Fibroblast of skin of back (primary cell): Measurements from ENCODE around the gene FOLR2.

Source experiments
- DNase-seq: peaks from one replicate; pipeline ENCODE4 v3.0.0-alpha.2; 2013

The FOLR2 gene

DNA sequence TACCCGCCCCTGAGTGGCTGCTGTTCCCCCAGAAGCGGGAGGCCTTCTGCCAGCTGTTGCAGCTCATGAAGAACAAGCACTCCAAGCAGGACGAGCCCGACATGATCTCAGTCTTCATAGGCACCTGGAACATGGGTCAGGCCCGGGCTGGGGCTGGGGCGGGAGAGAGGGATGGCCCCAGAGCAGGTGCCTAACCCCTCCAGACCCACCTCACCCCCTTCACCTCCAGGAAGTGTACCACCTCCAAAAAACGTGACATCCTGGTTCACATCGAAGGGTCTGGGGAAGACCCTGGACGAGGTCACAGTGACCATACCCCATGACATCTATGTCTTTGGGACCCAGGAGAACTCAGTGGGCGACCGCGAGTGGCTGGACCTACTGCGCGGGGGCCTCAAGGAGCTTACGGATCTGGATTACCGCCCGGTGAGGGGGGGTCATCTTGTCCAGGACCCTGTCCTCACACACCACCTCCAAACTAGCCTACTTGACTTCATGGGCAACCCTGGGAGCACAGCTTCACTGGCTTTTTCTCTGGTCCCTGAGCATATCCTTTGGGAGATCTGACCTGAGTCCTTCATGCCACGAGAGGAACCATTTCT lies 14.3 kb downstream of the FOLR2 start:
- DNase-seq, result no peak

DNA sequence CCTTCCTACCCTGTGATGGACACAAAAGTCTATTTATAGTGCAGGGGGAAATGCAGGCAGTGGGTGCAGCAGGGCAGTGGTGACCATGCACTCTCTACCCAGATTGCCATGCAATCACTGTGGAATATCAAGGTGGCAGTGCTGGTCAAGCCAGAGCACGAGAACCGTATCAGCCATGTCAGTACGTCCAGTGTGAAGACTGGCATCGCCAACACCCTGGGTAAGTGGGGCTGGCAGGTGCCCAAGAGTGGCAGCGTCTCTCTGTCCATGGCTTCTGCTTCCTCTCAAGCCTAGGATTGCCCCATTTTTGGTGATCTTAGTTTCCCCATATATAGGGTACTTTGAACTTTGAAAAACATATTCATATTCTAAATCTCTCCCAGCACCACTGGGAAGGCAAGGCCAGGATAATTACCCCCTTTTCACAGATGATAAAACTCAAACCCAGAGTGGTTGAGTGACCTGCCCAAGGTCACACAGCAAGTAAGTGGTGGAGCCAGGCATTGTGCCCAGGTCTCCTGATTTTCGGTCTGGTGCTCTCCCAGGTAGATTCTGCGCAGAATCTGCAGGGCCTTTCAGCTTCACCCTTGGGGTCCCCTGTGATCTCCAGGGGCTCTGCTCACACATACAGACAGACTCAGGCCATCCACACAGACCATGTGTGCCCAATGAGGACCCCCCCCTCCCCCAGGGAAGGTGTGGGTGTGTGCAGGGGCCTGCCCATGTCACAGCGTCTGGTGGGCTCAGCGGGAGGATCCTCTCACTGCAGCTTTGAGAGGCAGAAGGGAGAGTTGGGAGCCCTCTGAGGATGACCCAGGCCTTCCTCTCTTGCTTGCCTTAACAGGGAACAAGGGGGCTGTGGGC lies 15.0 kb downstream of the FOLR2 start:
- DNase-seq, result no peak

DNA sequence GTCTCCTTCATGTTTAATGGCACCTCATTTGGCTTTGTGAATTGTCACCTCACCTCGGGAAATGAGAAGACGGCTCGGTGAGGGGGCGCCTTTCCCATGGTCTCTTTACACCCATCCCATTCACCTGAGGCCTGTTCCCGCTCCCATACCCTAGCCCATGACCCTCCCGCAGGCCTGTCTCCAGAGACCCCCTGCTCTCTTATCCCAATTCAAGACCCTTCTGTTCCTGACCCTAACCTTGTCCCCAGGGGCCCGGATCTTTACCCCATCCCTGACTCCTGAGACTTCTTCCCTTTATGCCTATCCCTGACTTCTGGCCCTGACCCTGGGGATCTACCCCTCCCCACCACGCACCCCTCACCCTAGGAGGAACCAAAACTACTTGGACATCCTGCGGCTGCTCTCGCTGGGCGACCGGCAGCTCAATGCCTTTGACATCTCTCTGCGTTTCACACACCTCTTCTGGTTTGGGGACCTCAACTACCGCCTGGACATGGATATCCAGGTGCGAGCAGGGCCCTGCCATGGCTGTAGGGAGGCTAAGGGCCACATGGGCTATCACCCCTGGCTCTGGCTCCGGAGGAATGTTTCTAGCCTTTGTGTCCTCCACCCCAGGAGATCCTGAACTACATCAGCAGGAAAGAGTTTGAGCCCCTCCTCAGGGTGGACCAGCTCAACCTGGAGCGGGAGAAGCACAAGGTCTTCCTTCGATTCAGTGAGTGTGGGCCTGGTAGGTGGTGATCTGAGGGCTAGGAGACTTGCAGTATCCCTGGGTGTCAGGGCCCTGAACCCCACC lies 15.9 kb downstream of the FOLR2 start:
- no peak for DNase-seq

DNA sequence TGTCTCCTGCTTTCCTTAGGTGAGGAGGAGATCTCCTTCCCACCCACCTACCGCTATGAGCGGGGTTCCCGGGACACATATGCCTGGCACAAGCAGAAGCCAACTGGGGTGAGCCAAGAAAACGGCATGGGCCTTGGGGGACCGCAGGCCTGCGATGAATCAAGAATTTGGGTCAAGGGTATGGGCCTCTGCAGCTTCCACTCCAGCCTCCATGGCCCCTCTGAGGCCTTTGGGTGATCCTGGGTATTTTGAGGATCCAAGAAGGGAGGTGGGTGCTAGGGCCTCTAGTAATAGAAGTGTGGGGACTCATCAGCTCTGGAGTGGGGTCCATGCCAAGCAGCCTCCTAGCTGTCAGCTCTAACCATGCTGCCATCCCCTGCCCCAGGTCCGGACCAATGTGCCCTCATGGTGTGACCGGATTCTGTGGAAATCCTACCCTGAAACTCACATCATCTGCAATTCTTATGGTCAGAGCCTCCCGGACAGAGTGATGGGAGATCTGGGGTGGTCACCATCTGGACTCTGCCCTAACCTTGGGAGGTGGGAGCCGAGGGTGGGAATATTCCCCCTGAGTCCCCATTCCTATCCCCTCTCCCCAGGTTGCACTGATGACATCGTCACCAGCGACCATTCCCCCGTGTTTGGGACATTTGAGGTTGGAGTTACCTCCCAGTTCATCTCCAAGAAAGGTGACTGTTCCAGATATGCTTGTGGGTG lies 16.6 kb downstream of the FOLR2 start:
- no peak for DNase-seq

DNA sequence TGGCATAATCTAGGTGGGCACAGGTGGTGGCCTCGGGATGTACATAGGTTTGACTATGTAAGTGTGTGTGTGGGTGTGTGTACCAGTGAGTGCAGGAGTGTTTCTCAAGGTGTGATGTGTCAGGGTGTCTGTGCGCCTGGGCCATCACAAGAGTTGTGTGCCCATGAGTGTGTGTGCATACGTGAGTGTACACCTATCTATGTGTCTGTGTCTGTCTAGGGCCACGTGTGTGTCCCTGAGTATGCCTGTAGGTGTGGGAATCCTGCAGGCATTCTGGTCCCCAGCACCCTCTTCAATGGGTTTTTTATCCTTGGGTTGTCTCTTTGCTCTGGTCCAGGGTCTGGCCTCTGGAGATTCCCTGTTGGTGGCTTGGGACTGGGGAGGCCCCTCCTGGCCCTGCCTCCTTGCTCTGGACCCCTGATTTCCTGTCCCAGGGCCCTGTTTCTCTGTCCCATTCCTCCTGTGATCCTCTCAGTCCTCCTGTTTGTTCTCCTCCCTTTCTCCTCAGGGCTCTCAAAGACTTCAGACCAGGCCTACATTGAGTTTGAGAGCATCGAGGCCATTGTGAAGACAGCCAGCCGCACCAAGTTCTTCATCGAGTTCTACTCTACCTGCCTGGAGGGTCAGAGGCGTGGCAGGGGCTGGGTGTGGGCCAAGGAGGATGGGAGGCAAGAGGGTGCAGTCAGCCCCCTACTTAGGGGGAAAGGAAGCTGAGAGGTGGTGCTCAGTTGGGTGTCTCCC lies 17.3 kb downstream of the FOLR2 start:
- no peak for DNase-seq

DNA sequence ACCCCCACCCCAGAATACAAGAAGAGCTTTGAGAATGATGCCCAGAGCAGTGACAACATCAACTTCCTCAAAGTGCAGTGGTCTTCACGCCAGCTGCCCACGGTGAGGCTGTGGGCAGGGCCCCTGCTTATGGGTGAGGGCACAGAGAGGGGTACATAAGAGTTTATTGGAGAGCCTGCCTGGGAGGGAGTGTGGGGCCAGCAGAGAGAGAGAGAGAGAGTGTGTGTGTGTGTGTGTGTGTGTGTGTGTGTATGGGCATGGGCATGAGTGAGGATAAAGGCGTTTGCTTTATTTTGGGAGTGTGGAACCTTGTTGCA lies 17.9 kb downstream of the FOLR2 start:
- no peak for DNase-seq

DNA sequence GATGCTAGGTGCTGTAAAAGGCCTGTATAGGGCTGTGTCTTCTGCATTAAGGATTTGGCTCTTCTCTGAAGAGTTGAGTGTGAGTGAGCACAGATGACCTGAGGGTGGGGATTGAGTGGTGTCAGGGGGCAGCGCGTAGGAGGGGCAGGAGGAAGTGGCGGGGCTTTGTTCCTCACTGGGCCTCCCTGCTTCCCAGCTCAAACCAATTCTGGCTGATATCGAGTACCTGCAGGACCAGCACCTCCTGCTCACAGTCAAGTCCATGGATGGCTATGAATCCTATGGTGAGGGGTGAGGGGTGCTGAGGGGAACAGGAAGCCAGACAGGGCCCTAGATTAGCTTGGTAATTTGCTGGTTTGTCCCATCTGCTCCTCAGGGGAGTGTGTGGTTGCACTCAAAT lies 18.3 kb downstream of the FOLR2 start:
- no peak for DNase-seq

DNA sequence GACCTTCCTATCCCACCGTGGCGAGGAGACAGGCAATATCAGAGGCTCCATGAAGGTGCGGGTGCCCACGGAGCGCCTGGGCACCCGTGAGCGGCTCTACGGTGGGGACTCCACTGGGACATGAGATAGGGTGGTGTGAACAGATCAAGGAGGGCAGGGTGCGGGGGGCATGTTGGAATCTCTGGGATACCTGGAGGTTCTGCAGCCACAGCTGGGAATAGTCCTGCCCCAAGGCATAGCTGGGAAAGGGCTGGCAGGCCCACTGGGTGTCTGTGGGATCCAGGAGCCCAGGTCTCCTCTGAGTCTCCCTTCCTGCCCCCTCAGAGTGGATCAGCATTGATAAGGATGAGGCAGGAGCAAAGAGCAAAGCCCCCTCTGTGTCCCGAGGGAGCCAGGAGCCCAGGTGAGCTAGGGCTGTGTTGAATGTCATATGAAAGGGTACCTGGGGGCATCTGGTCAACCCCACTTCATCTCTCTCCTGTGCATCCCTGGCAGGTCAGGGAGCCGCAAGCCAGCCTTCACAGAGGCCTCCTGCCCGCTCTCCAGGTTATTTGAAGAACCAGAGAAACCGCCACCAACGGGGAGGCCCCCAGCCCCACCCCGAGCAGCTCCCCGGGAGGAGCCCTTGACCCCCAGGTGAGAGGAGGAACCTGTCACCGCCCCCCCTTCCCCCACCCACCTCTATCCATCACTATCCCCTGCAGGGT lies 18.9 kb downstream of the FOLR2 start:
- no peak for DNase-seq

DNA sequence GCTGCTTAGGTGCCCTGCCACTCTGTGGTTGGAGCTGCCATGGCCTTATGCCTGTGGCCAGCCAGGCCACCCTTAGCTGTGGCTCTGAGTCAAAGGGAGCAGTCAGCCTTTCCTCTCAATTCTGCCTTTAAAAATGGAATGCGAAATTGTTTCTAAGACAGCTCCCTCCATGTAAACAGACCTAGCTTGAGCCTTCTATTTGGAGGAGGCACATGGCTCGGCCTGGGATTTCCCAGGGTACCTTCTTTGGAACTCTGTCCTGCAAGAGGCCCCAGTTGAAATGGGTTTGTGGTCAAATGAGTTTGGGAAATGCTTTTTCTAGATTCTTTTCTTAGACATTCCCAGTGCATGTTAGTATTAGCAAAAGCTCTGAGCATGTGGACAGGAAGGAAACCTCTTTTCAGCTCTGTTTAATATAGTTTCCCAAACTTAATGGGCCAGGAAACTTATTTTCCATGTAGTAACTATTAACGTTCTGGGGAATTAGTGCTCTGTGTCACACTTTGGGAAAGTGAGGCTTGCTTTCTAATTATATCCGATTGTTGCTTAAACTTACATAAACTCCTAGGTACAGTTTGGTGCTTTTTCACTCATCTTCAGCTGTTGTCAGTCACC lies 19.6 kb downstream of the FOLR2 start:
- DNase-seq, result no peak

DNA sequence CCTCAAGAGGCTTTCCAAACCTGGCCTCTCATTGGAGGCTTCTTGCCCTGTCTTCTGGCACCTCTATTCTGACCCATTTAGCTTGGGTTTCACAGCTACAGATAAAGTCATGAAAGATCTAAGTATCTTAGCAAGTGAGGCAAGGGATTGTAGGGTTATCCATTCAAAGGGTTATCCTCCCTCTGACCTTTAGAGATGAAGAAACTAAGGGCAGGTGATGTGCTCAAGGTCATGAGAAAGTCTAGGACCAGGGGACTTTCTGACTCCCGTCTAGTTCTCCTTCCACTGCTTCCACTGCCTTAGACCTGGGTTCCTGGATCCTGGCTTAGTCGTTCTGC lies 20.1 kb downstream of the FOLR2 start:
- DNase-seq, result no peak

DNA sequence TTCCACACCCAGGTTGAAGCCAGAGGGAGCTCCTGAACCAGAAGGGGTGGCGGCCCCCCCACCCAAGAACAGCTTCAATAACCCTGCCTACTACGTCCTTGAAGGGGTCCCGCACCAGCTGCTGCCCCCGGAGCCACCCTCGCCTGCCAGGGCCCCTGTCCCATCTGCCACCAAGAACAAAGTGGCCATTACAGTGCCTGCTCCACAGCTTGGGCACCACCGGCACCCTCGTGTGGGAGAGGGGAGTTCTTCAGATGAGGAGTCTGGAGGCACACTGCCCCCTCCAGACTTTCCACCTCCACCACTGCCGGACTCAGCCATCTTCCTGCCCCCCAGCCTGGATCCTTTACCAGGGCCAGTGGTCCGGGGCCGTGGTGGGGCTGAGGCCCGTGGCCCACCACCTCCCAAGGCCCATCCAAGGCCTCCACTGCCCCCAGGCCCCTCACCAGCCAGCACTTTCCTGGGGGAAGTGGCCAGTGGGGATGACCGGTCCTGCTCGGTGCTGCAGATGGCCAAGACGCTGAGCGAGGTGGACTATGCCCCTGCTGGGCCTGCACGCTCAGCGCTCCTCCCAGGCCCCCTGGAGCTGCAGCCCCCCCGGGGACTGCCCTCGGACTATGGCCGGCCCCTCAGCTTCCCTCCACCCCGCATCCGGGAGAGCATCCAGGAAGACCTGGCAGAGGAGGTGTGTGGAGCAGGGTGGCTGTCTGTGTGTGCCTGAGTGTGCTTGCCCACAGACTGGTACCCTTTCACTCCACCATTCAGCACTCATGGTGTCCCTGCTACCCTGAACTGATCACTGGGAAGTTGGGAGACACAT lies 20.7 kb downstream of the FOLR2 start:
- DNase-seq, result no peak

DNA sequence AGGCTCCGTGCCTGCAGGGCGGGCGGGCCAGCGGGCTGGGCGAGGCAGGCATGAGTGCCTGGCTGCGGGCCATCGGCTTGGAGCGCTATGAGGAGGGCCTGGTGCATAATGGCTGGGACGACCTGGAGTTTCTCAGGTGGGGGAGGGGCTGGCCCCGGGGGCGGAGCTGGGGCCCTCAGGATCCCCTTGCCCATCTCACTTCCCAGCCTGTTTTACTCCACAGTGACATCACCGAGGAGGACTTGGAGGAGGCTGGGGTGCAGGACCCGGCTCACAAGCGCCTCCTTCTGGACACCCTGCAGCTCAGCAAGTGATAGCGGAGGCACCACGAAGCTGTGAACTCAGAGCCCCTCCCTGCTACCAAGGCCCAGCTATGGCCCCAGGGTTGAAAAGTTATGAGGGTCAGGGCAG lies 21.5 kb downstream of the FOLR2 start:
- DNase-seq, result peak; percentile 68

DNA sequence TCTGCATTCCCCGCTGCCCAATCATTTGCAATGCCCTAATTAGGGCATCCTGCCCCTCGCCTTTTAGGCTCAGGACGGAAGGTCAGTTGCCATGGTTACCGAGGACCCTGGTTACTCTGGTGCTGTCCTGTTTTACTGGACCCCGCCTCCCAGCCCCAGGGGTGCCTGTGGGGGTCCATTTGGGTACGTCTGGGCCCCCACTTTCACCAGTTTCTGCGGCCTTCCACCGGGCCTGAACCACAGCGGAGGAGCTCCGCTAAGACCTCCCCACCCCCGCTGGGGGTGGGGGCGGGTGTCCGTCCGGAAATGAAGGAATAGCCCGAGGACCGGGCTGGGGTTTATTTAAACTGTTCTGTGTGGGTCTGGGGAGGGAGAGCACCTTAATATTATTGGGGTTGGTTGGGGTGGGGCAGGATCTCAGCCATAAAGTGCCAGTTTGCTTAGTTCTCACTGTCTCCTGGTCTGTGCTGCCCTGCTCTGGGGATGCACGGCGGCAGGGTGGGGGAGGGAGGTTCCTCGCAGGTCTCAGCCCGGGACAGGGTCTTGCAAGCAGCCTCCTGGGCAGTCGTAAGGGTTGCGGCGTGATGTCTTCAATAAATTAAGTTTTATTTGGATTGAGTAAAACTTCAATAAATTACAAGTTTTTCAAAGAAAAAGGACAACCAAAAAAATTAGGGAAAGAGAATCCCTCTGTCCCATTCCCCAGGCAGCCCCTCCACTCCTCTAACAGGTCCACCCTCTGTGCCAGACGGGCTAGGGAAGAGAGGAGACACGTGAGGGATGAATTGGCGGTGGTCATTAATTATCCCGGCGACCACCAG lies 22.1 kb downstream of the FOLR2 start:
- no peak for DNase-seq

DNA sequence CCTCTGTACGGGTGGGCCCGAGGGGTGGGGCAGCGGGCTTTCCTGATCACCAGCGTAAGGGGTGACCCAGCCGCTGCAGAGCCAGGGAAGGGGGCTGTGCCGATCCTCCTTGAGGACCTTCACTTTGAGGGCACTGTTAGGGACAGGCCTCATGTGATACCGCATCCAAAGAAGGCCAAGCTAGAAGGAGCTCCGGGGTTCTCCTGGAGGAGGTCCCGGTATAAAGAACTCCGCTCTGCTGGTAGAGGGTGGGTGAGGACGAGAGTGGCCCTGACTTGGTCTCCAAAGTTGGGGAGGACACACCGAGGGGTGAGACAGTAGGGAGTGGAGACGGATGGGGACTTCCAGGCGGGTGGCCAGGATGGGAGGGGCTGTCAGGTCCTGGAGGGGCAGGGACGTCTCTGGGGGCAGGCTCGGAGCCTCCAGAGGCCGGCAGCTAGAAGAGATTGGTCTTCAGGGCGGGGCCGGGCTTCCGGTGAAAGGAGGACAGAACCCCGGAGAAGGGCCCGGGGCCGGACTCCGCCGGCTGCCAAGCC lies 22.8 kb downstream of the FOLR2 start:
- DNase-seq, result peak; percentile 71

DNA sequence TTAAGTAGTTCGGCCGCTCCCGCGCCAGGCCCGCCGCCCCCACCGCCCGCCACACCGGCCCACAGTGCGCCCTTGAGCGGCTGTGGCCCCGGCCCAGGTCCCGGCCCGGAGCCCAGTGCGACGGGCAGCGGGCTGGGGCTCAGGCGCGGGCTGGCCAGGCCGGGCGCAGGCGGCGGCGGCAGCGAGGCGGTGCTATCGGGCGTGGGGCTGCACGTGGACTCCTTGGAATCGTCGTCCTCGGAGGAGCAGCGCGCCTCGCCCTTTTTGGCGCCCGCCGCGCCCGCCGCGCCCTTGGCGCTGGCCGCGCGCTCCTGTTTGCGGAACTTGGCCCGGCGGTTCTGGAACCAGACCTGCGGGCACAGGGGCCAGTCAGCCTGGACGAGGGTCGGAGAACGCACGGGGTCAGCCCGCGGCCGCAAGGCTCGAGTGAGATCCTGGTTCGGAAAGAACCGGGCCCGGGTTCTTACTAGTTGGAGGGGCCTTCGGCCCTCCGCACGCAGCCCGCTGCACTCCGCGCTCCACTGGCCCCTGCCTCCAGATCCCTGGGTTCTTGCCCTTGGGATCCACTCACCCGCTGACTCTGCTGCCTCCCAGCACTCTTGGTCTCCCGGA lies 23.4 kb downstream of the FOLR2 start:
- DNase-seq, result peak; percentile 37

DNA sequence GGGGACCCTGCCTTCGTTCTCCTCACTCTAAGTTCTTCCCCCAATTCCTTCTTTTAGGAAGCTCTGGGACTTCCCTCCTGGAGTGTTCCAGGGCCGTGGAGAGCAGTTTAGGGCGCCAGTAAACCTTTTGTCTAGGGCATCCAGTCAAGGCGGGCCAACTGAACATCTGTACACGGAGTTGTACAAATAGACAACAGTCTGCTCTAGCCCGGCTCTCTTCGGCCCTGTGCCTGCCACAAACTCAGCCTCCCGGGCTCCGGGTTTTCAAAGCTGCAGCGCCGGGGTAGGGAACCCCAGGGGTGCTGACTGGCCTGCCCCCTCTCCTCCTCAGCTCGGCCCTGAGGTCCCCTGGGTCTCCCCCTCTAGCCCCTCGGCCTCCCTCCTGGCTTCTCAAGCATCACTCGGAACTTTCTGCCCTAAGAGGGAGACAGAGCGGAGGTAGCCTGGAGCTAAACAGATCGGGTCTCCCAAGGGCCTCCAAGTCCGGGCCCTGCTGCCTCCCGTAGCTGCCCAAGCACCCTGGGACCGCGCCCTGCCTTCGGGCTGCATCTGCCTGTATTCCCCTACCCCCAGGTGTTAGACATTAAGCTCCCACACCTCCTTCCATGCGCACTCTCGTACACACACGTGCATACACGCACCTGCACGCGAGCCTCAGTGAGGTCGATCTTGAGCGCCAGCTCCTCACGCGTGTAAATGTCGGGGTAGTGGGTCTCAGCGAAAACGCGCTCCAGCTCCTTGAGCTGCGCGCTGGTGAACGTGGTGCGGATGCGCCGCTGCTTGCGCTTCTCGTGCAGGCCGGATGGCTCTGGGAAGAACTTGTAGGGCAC lies 24.1 kb downstream of the FOLR2 start:
- no peak for DNase-seq

DNA sequence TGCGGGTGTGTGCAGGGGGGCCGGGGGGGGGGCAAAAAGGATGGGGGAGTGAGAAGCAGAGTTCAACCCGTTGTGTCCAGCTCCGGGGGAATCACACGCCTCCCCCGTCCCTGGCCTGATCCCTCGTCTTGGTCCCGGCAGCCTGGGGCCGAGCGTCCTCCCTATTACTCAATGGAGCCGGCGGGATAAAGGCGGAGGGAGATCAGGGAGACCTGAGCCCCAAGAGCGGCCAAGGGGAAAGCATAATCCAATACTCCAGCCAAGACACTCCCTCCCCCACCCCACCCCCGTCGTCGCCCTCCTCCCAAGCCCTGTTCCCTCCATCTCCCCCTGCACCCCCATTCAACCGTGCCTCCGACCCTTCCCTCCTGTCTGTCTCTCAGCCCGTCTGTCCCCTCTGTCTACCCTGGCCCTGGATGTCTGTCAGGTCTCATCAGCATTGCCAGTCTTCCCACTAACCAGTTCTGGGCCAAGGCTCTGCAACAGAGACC lies 24.7 kb downstream of the FOLR2 start:
- no peak for DNase-seq

DNA sequence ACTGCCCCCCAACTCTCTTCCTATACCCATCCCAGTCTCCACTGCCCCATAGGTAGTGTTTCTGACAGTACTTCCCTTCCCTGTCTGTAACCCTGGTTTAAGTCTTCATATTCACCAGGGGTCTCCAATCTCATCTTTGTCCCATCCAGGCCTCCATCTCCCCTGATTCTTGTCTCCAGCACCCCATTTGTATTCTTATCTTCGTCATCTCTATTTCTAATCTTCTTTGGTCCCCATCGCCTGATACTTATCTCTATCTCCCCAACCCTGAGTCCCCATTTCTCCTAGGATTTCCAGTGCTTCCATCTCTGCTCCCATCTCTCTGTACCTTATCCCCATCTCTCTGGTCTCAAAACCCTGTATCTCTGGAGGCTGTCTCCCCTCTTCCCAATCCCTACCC lies 25.5 kb downstream of the FOLR2 start:
- no peak for DNase-seq
